ENCODE data around the gene GALNT1. TPM values are rescaled to one million over a fixed set of nuclear protein-coding genes. Genes with fewer than 3 reads are reported as not detected.

Gene GALNT1
- total and polyA plus RNA-seq, 2 donors (not counting 1 experiment from before 2014, with no cell fraction given): 7.5 to 51.3 TPM

Other genes starting within 250 kb of the GALNT1 start
- 80.1 and 83.7 TPM in 2 replicates for gene ZNF24, start 237.3 kb upstream of the GALNT1 start, total RNA-seq
- 13.8 and 28.3 TPM in 2 replicates for gene ZNF24, start 237.3 kb upstream of the GALNT1 start, polyA plus RNA-seq
- gene ZNF396, start 204.4 kb upstream of the GALNT1 start, total RNA-seq: 3.2 and 4.8 TPM in 2 replicates
- 0.40 and 0.50 TPM in 2 replicates for gene ZNF396, start 204.4 kb upstream of the GALNT1 start, polyA plus RNA-seq
- 37.9 and 38.5 TPM in 2 replicates for gene INO80C, start 83.8 kb upstream of the GALNT1 start, total RNA-seq
- 18.2 and 33.6 TPM in 2 replicates for gene INO80C, start 83.8 kb upstream of the GALNT1 start, polyA plus RNA-seq